K562 (cell line): Measurements from ENCODE around the gene CARM1. TPM values are rescaled to one million over a fixed set of nuclear protein-coding genes. Genes with fewer than 3 reads are reported as not detected.
A peak's percentile ranks its signal among the peaks of the same experiment; 100 is the strongest.

ENCODE experiments used
- ATAC-seq: fragments of 200-7000 bp; cut with Tn5 transposase; 3 replicates; pipeline ENCODE4 v1.9.1; 2020; ENCODE audit warnings: moderate library complexity
- BruUV-seq: library from RNA; stranded (reverse); fragments of 400-500 nt; replicated peaks from 2 replicates; lab custom pipeline; 2021; lab: Mats Ljungman, UMichigan
- CTCF ChIA-PET: fragments of 300-600 bp; formaldehyde crosslinking; extraction: SDS; loops from one replicate; lab custom pipeline; 2021; ENCODE audit warnings: low intra/inter-chr PET ratio; lab: Yijun Ruan, JAX
- POLR2A ChIA-PET: fragments of 300-600, 350-650 bp; sonication (Branson Sonifier 250); formaldehyde crosslinking; extraction: SDS; loops from one replicate; lab custom pipeline; 2021; ENCODE audit warnings: antibody characterized with exemption, inconsistent platforms; lab: Yijun Ruan, JAX
- DNase-seq, 4 experiments: peaks; one replicate each; pipeline versions ENCODE4 v3.0.0 to v3.0.0-alpha.2; 2011 to 2018; ENCODE audit warnings: low spot score in 3 of 4, mixed read lengths in 3 of 4; ENCODE audit errors: extremely low read depth in 1 of 4
- FAIRE-seq: peaks from 2 replicates; lab custom pipeline; 2011; peaks lifted over from hg19 to GRCh38; lab: Jason Lieb, UNC
- H2AFZ ChIP-seq: 2 replicates; pipeline ENCODE4 v1.6.0; 2011; ENCODE audit warnings: low read depth, low read length, control low read depth, inconsistent platforms
- H3K27ac ChIP-seq: fragments of 200-600 bp; 3 replicates; pipeline ENCODE4 v1.8.0; 2011; ENCODE audit warnings: low read depth, mild to moderate bottlenecking, control low read depth, inconsistent platforms, low read length, moderate library complexity, mixed read lengths; ENCODE audit errors: extremely low read depth
- H3K27me3 ChIP-seq, 2 experiments: fragments of 300-600 bp in 1 of 2; 2 replicates in 1 of 2; 3 replicates in 1 of 2; pipeline versions ENCODE4 v1.6.0 to v1.8.0; 2011; ENCODE audit warnings: inconsistent platforms in 2 of 2, low read length in 2 of 2, mild to moderate bottlenecking in 1 of 2, mixed read lengths in 1 of 2, moderate library complexity in 1 of 2; ENCODE audit not compliant: control insufficient read depth in 2 of 2, insufficient read depth in 2 of 2
- H3K36me3 ChIP-seq: fragments of 300-600 bp; 3 replicates; pipeline ENCODE4 v1.8.0; 2011; ENCODE audit warnings: mild to moderate bottlenecking, low read length, inconsistent platforms; ENCODE audit not compliant: control insufficient read depth, insufficient read depth
- H3K4me1 ChIP-seq, 2 experiments: fragments of 200-600 bp in 1 of 2; replicated peaks in 1 of 2; 2 replicates in 1 of 2; 3 replicates in 1 of 2; pipeline versions ENCODE4 v1.5.1 to v1.8.0; 2011; ENCODE audit warnings: inconsistent platforms in 2 of 2, low read length in 2 of 2, mild to moderate bottlenecking in 1 of 2, mixed read lengths in 1 of 2, moderate library complexity in 1 of 2; ENCODE audit not compliant: control insufficient read depth in 2 of 2, insufficient read depth in 2 of 2
- H3K4me2 ChIP-seq: 2 replicates; pipeline ENCODE4 v1.6.1; 2011; ENCODE audit warnings: low read length, control low read depth, inconsistent platforms, mixed read lengths; ENCODE audit not compliant: insufficient read depth
- H3K4me3 ChIP-seq: fragments of 200-600 bp; sonication (generic), shearing (Covaris generic); 2 replicates; pipeline ENCODE4 v1.5.1; 2016; ENCODE audit warnings: control low read depth, inconsistent platforms
- H3K79me2 ChIP-seq: fragments of 200-600 bp; 3 replicates; pipeline ENCODE4 v1.8.0; 2011; ENCODE audit warnings: low read length, inconsistent platforms; ENCODE audit not compliant: control insufficient read depth, insufficient read depth
- H3K9ac ChIP-seq, 2 experiments: 2 replicates each; pipeline versions ENCODE4 v1.6.0 to v1.6.1; 2011; ENCODE audit warnings: low read depth in 2 of 2, low read length in 2 of 2, control low read depth in 1 of 2, inconsistent platforms in 1 of 2, mild to moderate bottlenecking in 1 of 2, mixed read lengths in 1 of 2; ENCODE audit not compliant: insufficient read depth in 1 of 2
- H3K9me1 ChIP-seq: one replicate; pipeline ENCODE4 v1.6.0; 2011; ENCODE audit warnings: inconsistent platforms, mild to moderate bottlenecking, low read length, moderate library complexity; ENCODE audit not compliant: control insufficient read depth, insufficient read depth
- H3K9me3 ChIP-seq: replicated peaks from 2 replicates; pipeline ENCODE4 v1.5.1; 2011; ENCODE audit warnings: low read depth, low read length, inconsistent platforms; ENCODE audit not compliant: control insufficient read depth, insufficient read depth
- H4K20me1 ChIP-seq: replicated peaks from 2 replicates; pipeline ENCODE4 v1.6.1; 2011; ENCODE audit warnings: low read length, inconsistent platforms, mixed read lengths; ENCODE audit not compliant: control insufficient read depth, insufficient read depth
- ARNT ChIP-seq, 2 experiments: fragments of 450-650 bp; IDR thresholded peaks; 2 replicates each; pipeline ENCODE4 v1.6.1; 2016; ENCODE audit warnings: mild to moderate bottlenecking in 1 of 2
- CHAMP1 ChIP-seq: fragments of 450-650 bp; IDR thresholded peaks from 2 replicates; pipeline ENCODE4 v1.6.1; 2016; ENCODE audit warnings: mild to moderate bottlenecking
- CTBP1 ChIP-seq: fragments of 450-650 bp; IDR thresholded peaks from 2 replicates; pipeline ENCODE4 v1.6.1; 2016; ENCODE audit warnings: borderline replicate concordance
- CTCFL ChIP-seq: IDR thresholded peaks from 2 replicates; pipeline ENCODE4 v1.6.1; 2011; ENCODE audit warnings: borderline replicate concordance, low read depth, mild to moderate bottlenecking, moderate library complexity, low read length; ENCODE audit not compliant: insufficient read depth, poor library complexity, severe bottlenecking
- ETS2 ChIP-seq: IDR thresholded peaks from 2 replicates; pipeline ENCODE4 v1.6.1; 2016; ENCODE audit warnings: borderline replicate concordance, missing genetic modification characterization, mild to moderate bottlenecking, moderate library complexity, missing compliant biosample characterization; ENCODE audit not compliant: poor library complexity, severe bottlenecking
- ETV1 ChIP-seq: fragments of 450-650 bp; conservative IDR thresholded peaks from 2 replicates; pipeline ENCODE4 v1.6.1; 2016; ENCODE audit warnings: missing genetic modification characterization, control low read depth, low read depth, missing compliant biosample characterization
- FOS ChIP-seq: IDR thresholded peaks from 3 replicates; pipeline ENCODE4 v1.6.1; 2011; ENCODE audit not compliant: insufficient read length; ENCODE audit errors: extremely low read depth
- FOXJ2 ChIP-seq: fragments of 200-800 bp; sonication (Bioruptor generic); IDR thresholded peaks from 2 replicates; pipeline ENCODE4 v1.6.1; 2016; ENCODE audit warnings: missing genetic modification characterization, missing compliant biosample characterization
- NCOR1 ChIP-seq: fragments of 450-650 bp; IDR thresholded peaks from 2 replicates; pipeline ENCODE4 v1.6.1; 2016; ENCODE audit warnings: mild to moderate bottlenecking, moderate library complexity
- PPARD ChIP-seq: fragments of 250-450 bp; sonication (Bioruptor Pico); IDR thresholded peaks from 2 replicates; pipeline ENCODE4 v1.8.0; 2022; ENCODE audit warnings: inconsistent platforms, mild to moderate bottlenecking, moderate library complexity
- RBM17 ChIP-seq: fragments of 200-400 bp; formaldehyde crosslinking; IDR thresholded peaks from 2 replicates; pipeline ENCODE4 v1.6.1; 2017; ENCODE audit warnings: low read depth, mild to moderate bottlenecking, low read length, borderline replicate concordance
- SNIP1 ChIP-seq: fragments of 450-650 bp; IDR thresholded peaks from 2 replicates; pipeline ENCODE4 v1.7.1; 2017; ENCODE audit warnings: low read depth, mild to moderate bottlenecking
- XRCC4 ChIP-seq: IDR thresholded peaks from one replicate; pipeline ENCODE4 v1.6.1; 2011; ENCODE audit not compliant: insufficient read depth, insufficient read length; ENCODE audit errors: extremely low read depth
- ZKSCAN3 ChIP-seq: fragments of 250-450 bp; sonication (Bioruptor Pico); IDR thresholded peaks from 2 replicates; pipeline ENCODE4 v1.4.0; 2020
- WGBS: fragments of 100-300 bp; shearing (Covaris generic); methylation state at CpG from one replicate; pipeline ENCODE4 v1.1.6; 2016; ENCODE audit warnings: low coverage, mixed read lengths; ENCODE audit not compliant: insufficient coverage; ENCODE audit errors: missing lambda C conversion rate; 5-methylcytosine and 5-hydroxymethylcytosine counted together
- in situ Hi-C: fragments of 300-500 bp; cut with MboI; formaldehyde crosslinking; loops from 4 replicates; pipeline ENCODE4 v1.15.0; 2018; ENCODE audit warnings: inconsistent platforms, mixed read lengths
- intact Hi-C: fragments of 100-400 bp; cut with micrococcal nuclease; formaldehyde crosslinking; loops from 2 replicates; pipeline ENCODE4 v1.14.2; 2022
- polyA plus RNA-seq, 8 experiments: library from polyadenylated mRNA; depleted of rRNA in 4 of 8; stranded (reverse) in 5 of 8; unstranded in 3 of 8; fragments of >200 nt; fragmentation: Nextera tagmentation in 2 of 8; fragmentation: Illumina TruSeq in 1 of 8; extraction: Ambion mirVana in 2 of 8; extraction: Trizol in 1 of 8; gene quantifications; 2 replicates each; pipeline versions ENCODE4 v1.2.1 to v1.2.3, GENCODE V29; 2011 to 2014; ENCODE audit warnings: inconsistent platforms in 1 of 8, missing spikeins in 1 of 8
- total RNA-seq, 7 experiments: library from RNA; depleted of rRNA in 6 of 7; stranded (reverse); fragments of >200 nt in 6 of 7; fragmentation: Illumina TruSeq in 2 of 7; extraction: Trizol in 2 of 7; gene quantifications; 2 replicates each; pipeline versions ENCODE4 v1.2.1 to v1.2.3, GENCODE V29; 2011 to 2021; ENCODE audit warnings: low replicate concordance in 1 of 7
- TF ChIP-seq, protein P1 (sequence below): sonication (generic); formaldehyde crosslinking; IDR thresholded peaks from 2 replicates; pipeline ENCODE4 v1.8.0; 2022; ENCODE audit warnings: missing genetic modification reagents, mild to moderate bottlenecking, moderate library complexity, borderline replicate concordance
- TF ChIP-seq, protein P2 (sequence below): fragments of 450-650 bp; formaldehyde crosslinking; IDR thresholded peaks from 2 replicates; pipeline ENCODE4 v1.4.0; 2020; ENCODE audit warnings: mild to moderate bottlenecking, moderate library complexity

Gene CARM1
- total and polyA plus RNA-seq, 9 of the 15 experiments (the other 6 are each of a cell fraction or from before 2014, with no cell fraction given), result 0.36 to 86.0 (median 29.7) TPM

GRCh38 chr19:10898633-10899032, 27.3 kb downstream of the CARM1 start:
- H3K36me3 ChIP-seq, result peaks cover 11% of the 10 kb centered on the region; the same call in 1 of the 3 replicates
- peaks cover 0 to 40% of the 10 kb centered on the region in 2 experiments; a peak in 2 of 5 replicates for H3K4me1 ChIP-seq
- in situ Hi-C loops, result no loop called here
- intact Hi-C loops, result no loop called here
- no peak overlapping the region for H3K4me2 ChIP-seq
- peak overlapping the region in 1 of 2 experiments; percentile 85; a peak in 2 of 4 replicates for H3K9ac ChIP-seq
- ATAC-seq (peak; percentile 22; the same call in 2 of the 3 replicates), DNase-seq (no peak), FAIRE-seq (no peak)
- ChIA-PET POLR2A (interaction anchor here (1.1 to 1.7 kb wide), 3 partner anchors 9 to 20 kb away, joined by 3 to 6 read pairs (median 4); no protein-coding TSS in a partner anchor), CTCF (no interaction called here)
- peaks cover 57% of the 10 kb centered on the region for H3K79me2 ChIP-seq
- no TSS peak for BruUV-seq
- H3K27me3 ChIP-seq, result no peaks in the 10 kb centered on the region
- no peak overlapping the region for H3K4me3 ChIP-seq
- H3K9me3 ChIP-seq, result no peaks in the 10 kb centered on the region
- no peaks in the 10 kb centered on the region for H3K9me1 ChIP-seq
- WGBS, result 81% methylated on average over 10 of the region's 10 CpGs
- no peak overlapping the region for H3K27ac ChIP-seq
- H4K20me1 ChIP-seq, result peaks cover 9% of the 10 kb centered on the region; the same call in 1 of the 2 replicates
- no peak overlapping the region for H2AFZ ChIP-seq
- TF ChIP-seq ZKSCAN3 (CRISPR knock-in tag), result no peak
- TF ChIP-seq ARNT (IDR thresholded peaks at IDR 0.05), result no peak
- no peak for TF ChIP-seq ETS2 (tag)
- TF ChIP-seq PPARD (CRISPR knock-in tag), result no peak
- no peak for TF ChIP-seq CTCFL
- no peak for TF ChIP-seq NCOR1
- no peak for TF ChIP-seq SNIP1
- no peak for TF ChIP-seq ETV1 (tag)
- TF ChIP-seq CHAMP1, result no peak
- TF ChIP-seq CTBP1, result no peak
- TF ChIP-seq, protein P1, sequence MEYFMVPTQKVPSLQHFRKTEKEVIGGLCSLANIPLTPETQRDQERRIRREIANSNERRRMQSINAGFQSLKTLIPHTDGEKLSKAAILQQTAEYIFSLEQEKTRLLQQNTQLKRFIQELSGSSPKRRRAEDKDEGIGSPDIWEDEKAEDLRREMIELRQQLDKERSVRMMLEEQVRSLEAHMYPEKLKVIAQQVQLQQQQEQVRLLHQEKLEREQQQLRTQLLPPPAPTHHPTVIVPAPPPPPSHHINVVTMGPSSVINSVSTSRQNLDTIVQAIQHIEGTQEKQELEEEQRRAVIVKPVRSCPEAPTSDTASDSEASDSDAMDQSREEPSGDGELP (CRISPR knock-in tag), result no peak
- TF ChIP-seq FOS, result no peak
- TF ChIP-seq, protein P2, sequence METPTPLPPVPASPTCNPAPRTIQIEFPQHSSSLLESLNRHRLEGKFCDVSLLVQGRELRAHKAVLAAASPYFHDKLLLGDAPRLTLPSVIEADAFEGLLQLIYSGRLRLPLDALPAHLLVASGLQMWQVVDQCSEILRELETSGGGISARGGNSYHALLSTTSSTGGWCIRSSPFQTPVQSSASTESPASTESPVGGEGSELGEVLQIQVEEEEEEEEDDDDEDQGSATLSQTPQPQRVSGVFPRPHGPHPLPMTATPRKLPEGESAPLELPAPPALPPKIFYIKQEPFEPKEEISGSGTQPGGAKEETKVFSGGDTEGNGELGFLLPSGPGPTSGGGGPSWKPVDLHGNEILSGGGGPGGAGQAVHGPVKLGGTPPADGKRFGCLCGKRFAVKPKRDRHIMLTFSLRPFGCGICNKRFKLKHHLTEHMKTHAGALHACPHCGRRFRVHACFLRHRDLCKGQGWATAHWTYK (CRISPR knock-in tag), result no peak
- TF ChIP-seq FOXJ2 (tag), result no peak
- no peak for TF ChIP-seq RBM17
- no peak for TF ChIP-seq XRCC4
